Erythroblast (primary cell): ENCODE results near the gene TOMM34.

ENCODE experiments used
- GATA1 ChIP-seq: IDR thresholded peaks from 2 replicates; pipeline ENCODE4 v1.6.1; 2011; ENCODE audit warnings: low read depth, mild to moderate bottlenecking, control low read depth, low read length, moderate library complexity
- POLR2A ChIP-seq: IDR thresholded peaks from 2 replicates; pipeline ENCODE4 v1.6.1; 2011; ENCODE audit warnings: mild to moderate bottlenecking, low read length

- TF ChIP-seq POLR2A = no peak
- TF ChIP-seq GATA1 = no peak
Measured at GRCh38 chr20:44955270-44955669, 4.9 kb downstream of the TOMM34 start.
